ENCODE results near the gene NTN3. TPM values are rescaled to one million over a fixed set of nuclear protein-coding genes. Genes with fewer than 3 reads are reported as not detected.

Gene NTN3
- total RNA-seq, 6 experiments from 2014 or later, result 0.39 to 2.1 (median 1.2) TPM

- DNase-seq (peak in 2 of 3 donors; percentile 64 to 86), ATAC-seq (peak in 3 of 4 donors; percentile 20 to 39 (median 24))
- H3K27ac ChIP-seq, result peak overlapping the region in 1 of 3 donors; percentile 36
- intact Hi-C loops (cut with DNase I), result loop anchor here (5.0 to 10.0 kb wide), 2 partner anchors 64 to 156 kb away; partner anchors contain the start of gene ABCA3 (in 1 of the 2)
- no peak overlapping the region for H3K4me3 ChIP-seq
- no peaks in the 10 kb centered on the region for H3K27me3 ChIP-seq
- H3K9me3 ChIP-seq, result no peaks in the 10 kb centered on the region
- no peaks in the 10 kb centered on the region for H3K36me3 ChIP-seq
- TF ChIP-seq CTCF (IDR thresholded peaks at IDR 0.05) (no peak), POLR2A (IDR thresholded peaks at IDR 0.05) (no peak)
- WGBS (ENCODE audit: insufficient coverage, low coverage, low lambda C conversion rate, missing lambda C conversion rate), result 28% methylated on average over 5 of the region's 15 CpGs
- peaks cover 0 to 43% (median 21%) of the 10 kb centered on the region in 4 donors for H3K4me1 ChIP-seq
Measured at GRCh38 chr16:2498531-2499253, 27.6 kb downstream of the NTN3 start.

- H3K27me3 ChIP-seq, result no peaks in the 10 kb centered on the region
- DNase-seq, result no peak
- H3K27ac ChIP-seq, result no peak overlapping the region
- TF ChIP-seq CTCF (IDR thresholded peaks at IDR 0.05), result no peak
- no peak for TF ChIP-seq POLR2A (IDR thresholded peaks at IDR 0.05)
- peaks cover 0 to 44% (median 23%) of the 10 kb centered on the region in 4 donors for H3K4me1 ChIP-seq
- intact Hi-C loops (cut with DNase I), result loop anchor here (5.0 to 10.0 kb wide), 2 partner anchors 65 to 157 kb away; partner anchors contain the start of gene ABCA3 (in 1 of the 2)
- H3K36me3 ChIP-seq, result no peaks in the 10 kb centered on the region
- WGBS (ENCODE audit: insufficient coverage, low coverage, low lambda C conversion rate, missing lambda C conversion rate), result 70% methylated on average over 2 of the region's 6 CpGs
- no peak for ATAC-seq
- no peak overlapping the region for H3K4me3 ChIP-seq
- no peaks in the 10 kb centered on the region for H3K9me3 ChIP-seq
Measured at GRCh38 chr16:2499454-2499853, 28.4 kb downstream of the NTN3 start.

- WGBS (ENCODE audit: insufficient coverage, low coverage, low lambda C conversion rate, missing lambda C conversion rate), result 100% methylated on average over 2 of the region's 29 CpGs
- H3K4me1 ChIP-seq, result peaks cover 0 to 44% (median 23%) of the 10 kb centered on the region in 4 donors
- ATAC-seq (no peak), DNase-seq (no peak)
- H3K27ac ChIP-seq, result no peak overlapping the region
- H3K36me3 ChIP-seq, result no peaks in the 10 kb centered on the region
- H3K27me3 ChIP-seq, result no peaks in the 10 kb centered on the region
- H3K4me3 ChIP-seq, result no peak overlapping the region
- no peak for TF ChIP-seq POLR2A (IDR thresholded peaks at IDR 0.05)
- no peaks in the 10 kb centered on the region for H3K9me3 ChIP-seq
- intact Hi-C loops (cut with DNase I), result loop anchor here (5.0 to 10.0 kb wide), 3 partner anchors 65 to 305 kb away; partner anchors contain the start of genes ABCA3 (in 2 of the 2) and CASKIN1 (in 2 of the 2)
Measured at GRCh38 chr16:2499890-2500429, 28.9 kb downstream of the NTN3 start.

- intact Hi-C loops (cut with DNase I), result loop anchor here (5.0 to 10.0 kb wide), 2 partner anchors 158 to 306 kb away; partner anchors contain the start of genes CASKIN1 (in 2 of the 2) and ABCA3 (in 1 of the 2)
- Histone ChIP-seq H3K27ac (no peak overlapping the region), H3K9me3 (no peaks in the 10 kb centered on the region), H3K4me3 (no peak overlapping the region), H3K4me1 (peaks cover 0 to 44% (median 23%) of the 10 kb centered on the region in 4 donors), H3K27me3 (no peaks in the 10 kb centered on the region), H3K36me3 (no peaks in the 10 kb centered on the region)
- WGBS (ENCODE audit: insufficient coverage, low coverage, low lambda C conversion rate, missing lambda C conversion rate), result 81% methylated on average over 8 of the region's 20 CpGs
- no peak for ATAC-seq
- TF ChIP-seq CTCF (IDR thresholded peaks at IDR 0.05) (no peak), POLR2A (IDR thresholded peaks at IDR 0.05) (no peak)
- DNase-seq, result no peak
Measured at GRCh38 chr16:2500430-2500917, 29.4 kb downstream of the NTN3 start.
